Left lung (tissue), 10 donors: ENCODE results near the gene CRACDL. TPM values are rescaled to one million over a fixed set of nuclear protein-coding genes. Genes with fewer than 3 reads are reported as not detected.

Experiments used
- ATAC-seq: fragments of 200-7000 bp; cut with Tn5 transposase; one replicate; pipeline ENCODE4 v1.9.1; 2020; ENCODE audit warnings: moderate library complexity
- DNase-seq, 4 donors: peaks; one replicate each; pipeline ENCODE4 v3.0.0-alpha.2; 2013 to 2020
- H3K27ac ChIP-seq, 2 donors: fragments of 200-600 bp; sonication (generic) in 1 of 2; one replicate each; pipeline versions ENCODE4 v1.5.0 to v1.8.0; 2020 to 2021
- H3K27me3 ChIP-seq, 2 donors: fragments of 200-600 bp; sonication (generic) in 1 of 2; one replicate each; pipeline versions ENCODE4 v1.5.0 to v1.8.0; 2020 to 2021
- H3K36me3 ChIP-seq, 2 donors: fragments of 200-600 bp; sonication (generic) in 1 of 2; one replicate each; pipeline versions ENCODE4 v1.5.0 to v1.8.0; 2020 to 2021
- H3K4me1 ChIP-seq, 2 donors: fragments of 200-600 bp; one replicate each; pipeline ENCODE4 v1.8.0; 2021
- H3K4me3 ChIP-seq, 2 donors: fragments of 200-600 bp; sonication (generic) in 1 of 2; one replicate each; pipeline versions ENCODE4 v1.5.0 to v1.8.0; 2020 to 2021; ENCODE audit warnings: mild to moderate bottlenecking in 1 of 2
- H3K9me3 ChIP-seq, 2 donors: fragments of 200-600 bp; sonication (generic) in 1 of 2; one replicate each; pipeline versions ENCODE4 v1.5.0 to v1.8.0; 2020 to 2021
- intact Hi-C, 2 donors: fragments of 100-400 bp; cut with DNase I; formaldehyde crosslinking; loops; one replicate each; pipeline versions ENCODE4 v1.11.2 to v1.14.2; 2022
- polyA plus RNA-seq, 6 donors: library from polyadenylated mRNA; unstranded; fragments of 120-200 nt; gene quantifications; one replicate each; pipeline ENCODE4 v1.2.1, GENCODE V29; 2013; ENCODE audit not compliant: insufficient read length in 6 of 6
- total RNA-seq, 2 donors: library from RNA; stranded (reverse); fragmentation: NEBNext Ultra II Directional; extraction: Animal tissue kit (Norgen Biotek cat#: 25700); gene quantifications; one replicate each; pipeline ENCODE4 v1.2.1, GENCODE V29; 2021
- TF ChIP-seq, protein P1 (sequence below), 2 donors: fragments of 200-600 bp; sonication (generic) in 1 of 2; IDR thresholded peaks; one replicate each; pipeline versions ENCODE4 v1.5.0 to v1.8.0; 2021; ENCODE audit warnings: antibody characterized with exemption in 2 of 2
- donor health status: DM: no; HTN: yes; CAD: no.
- donor health status: DM: no; HTN: no; CAD: no.

Gene CRACDL
- total and polyA plus RNA-seq, 8 donors, result 4.0 to 15.2 (median 6.0) TPM

DNA sequence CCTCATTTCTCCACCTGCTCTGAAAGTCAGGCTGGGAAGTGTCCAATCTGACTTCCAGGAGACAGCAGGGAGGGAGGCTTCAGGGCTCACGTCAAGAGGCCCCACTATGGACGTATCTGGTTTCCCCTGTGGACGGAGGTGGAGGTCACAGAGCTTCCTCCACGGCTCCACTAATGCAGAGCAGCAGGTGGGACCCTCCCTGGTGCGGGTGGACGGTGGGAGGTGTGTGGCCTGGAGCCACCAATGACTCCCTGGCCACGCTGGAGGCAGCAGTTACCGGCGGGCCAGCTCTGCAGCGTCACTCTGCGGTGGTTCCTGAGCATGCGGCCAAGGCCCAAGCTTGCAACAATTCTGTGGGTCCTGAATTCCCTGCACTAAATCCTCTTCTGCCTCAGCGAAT, 9.0 kb downstream of the CRACDL start:
- Histone ChIP-seq H3K27ac (no peak overlapping the region), H3K4me1 (no peaks in the 10 kb centered on the region), H3K36me3 (no peaks in the 10 kb centered on the region), H3K4me3 (no peak overlapping the region), H3K27me3 (peaks cover 0 to 6% of the 10 kb centered on the region in 2 donors), H3K9me3 (peaks cover 0 to 6% of the 10 kb centered on the region in 2 donors)
- DNase-seq (no peak), ATAC-seq (no peak)
- intact Hi-C loops, result no loop called here
- TF ChIP-seq, protein P1, sequence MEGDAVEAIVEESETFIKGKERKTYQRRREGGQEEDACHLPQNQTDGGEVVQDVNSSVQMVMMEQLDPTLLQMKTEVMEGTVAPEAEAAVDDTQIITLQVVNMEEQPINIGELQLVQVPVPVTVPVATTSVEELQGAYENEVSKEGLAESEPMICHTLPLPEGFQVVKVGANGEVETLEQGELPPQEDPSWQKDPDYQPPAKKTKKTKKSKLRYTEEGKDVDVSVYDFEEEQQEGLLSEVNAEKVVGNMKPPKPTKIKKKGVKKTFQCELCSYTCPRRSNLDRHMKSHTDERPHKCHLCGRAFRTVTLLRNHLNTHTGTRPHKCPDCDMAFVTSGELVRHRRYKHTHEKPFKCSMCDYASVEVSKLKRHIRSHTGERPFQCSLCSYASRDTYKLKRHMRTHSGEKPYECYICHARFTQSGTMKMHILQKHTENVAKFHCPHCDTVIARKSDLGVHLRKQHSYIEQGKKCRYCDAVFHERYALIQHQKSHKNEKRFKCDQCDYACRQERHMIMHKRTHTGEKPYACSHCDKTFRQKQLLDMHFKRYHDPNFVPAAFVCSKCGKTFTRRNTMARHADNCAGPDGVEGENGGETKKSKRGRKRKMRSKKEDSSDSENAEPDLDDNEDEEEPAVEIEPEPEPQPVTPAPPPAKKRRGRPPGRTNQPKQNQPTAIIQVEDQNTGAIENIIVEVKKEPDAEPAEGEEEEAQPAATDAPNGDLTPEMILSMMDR (IDR thresholded peaks at IDR 0.05), result no peak

DNA sequence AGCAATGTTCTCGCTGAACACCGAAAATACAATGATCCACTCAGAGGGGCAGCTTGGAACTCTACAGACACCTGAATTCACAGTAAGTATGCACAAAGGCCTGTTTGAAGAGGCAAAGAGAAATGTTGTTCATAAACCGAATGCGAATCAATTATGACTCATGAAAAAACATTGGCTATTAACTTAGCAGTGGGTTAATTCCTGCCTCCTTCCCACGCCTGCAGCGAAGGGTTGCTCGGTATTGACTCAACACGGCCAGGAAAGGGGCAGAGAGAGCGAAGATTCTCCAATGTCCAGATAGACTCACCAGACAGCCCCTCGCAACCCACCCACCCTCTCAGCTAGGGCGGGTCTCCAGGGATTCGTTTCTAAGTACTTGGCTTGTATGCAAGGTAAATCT, 9.4 kb downstream of the CRACDL start:
- DNase-seq (no peak), ATAC-seq (no peak)
- Histone ChIP-seq H3K27ac (no peak overlapping the region), H3K27me3 (peaks cover 0 to 6% of the 10 kb centered on the region in 2 donors), H3K36me3 (no peaks in the 10 kb centered on the region), H3K9me3 (peaks cover 0 to 6% of the 10 kb centered on the region in 2 donors), H3K4me3 (no peak overlapping the region), H3K4me1 (no peaks in the 10 kb centered on the region)
- intact Hi-C loops, result no loop called here
- TF ChIP-seq, protein P1 (IDR thresholded peaks at IDR 0.05), result no peak

DNA sequence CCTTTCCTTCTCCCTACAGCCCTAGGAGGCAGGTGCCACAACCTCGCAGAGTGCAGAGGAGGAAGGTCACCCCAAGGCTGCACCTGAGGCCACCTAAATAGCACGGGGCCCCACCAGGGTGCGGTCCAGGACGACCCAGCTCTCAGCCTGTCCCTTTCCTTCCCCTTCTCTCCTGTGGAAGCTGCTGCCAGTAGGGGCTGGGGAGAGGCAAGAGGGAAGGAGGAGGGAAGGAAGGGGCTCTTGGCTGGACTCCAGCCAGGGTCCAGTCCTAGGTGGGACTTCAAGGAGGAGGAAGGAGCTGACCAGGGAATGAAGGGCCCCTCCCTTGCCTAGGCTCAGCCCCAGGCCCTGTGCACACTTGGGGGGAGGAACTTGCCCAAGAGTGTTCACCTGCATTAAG, 11.1 kb downstream of the CRACDL start:
- Histone ChIP-seq H3K4me3 (no peak overlapping the region), H3K27me3 (peaks cover 0 to 14% of the 10 kb centered on the region in 2 donors), H3K27ac (no peak overlapping the region), H3K36me3 (no peaks in the 10 kb centered on the region), H3K4me1 (no peaks in the 10 kb centered on the region), H3K9me3 (peaks cover 0 to 6% of the 10 kb centered on the region in 2 donors)
- intact Hi-C loops, result no loop called here
- TF ChIP-seq, protein P1 (IDR thresholded peaks at IDR 0.05), result no peak
- DNase-seq (no peak), ATAC-seq (no peak)

DNA sequence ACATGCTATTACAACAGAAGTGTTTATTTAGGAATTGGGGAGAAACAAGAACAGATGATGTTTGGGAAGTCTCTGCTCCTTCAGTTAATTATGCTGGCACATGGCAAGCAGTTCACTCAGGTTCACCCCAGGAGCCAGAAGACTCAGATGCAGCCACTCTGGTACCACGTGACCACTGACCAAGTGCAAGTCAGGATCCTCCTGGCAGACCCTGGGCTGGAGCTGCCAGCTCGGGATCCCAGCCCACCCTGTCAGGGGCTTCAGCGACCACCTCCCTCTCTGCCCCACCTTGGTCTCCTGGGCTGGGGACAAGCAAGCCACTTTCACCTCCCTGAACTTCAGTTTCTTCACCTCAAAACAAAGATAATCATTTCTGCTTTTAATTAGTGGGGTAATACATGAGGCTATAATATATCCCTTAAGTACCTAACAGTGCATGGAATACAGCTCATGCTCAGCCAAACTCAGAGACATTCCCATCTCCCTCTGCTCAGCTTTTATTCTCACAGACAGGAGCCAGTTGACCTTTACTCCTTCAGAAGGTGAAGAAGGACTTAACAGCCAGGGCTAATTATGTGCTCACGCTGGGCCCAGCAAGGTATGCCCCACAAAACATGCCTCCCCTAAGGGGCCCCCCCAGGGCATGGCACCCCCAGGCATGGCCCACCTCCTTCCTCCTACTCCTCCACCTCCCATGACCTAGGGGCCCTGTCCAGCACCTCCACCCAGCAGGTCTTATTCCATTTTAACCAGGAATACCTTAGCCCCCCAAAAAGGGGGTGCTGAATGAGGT, 11.8 kb downstream of the CRACDL start:
- Histone ChIP-seq H3K4me3 (no peak overlapping the region), H3K4me1 (no peaks in the 10 kb centered on the region), H3K36me3 (no peaks in the 10 kb centered on the region), H3K9me3 (peaks cover 0 to 6% of the 10 kb centered on the region in 2 donors), H3K27me3 (peaks cover 0 to 14% of the 10 kb centered on the region in 2 donors), H3K27ac (no peak overlapping the region)
- ATAC-seq, result no peak
- TF ChIP-seq, protein P1 (IDR thresholded peaks at IDR 0.05), result no peak
- intact Hi-C loops, result no loop called here
- DNase-seq, result no peak

DNA sequence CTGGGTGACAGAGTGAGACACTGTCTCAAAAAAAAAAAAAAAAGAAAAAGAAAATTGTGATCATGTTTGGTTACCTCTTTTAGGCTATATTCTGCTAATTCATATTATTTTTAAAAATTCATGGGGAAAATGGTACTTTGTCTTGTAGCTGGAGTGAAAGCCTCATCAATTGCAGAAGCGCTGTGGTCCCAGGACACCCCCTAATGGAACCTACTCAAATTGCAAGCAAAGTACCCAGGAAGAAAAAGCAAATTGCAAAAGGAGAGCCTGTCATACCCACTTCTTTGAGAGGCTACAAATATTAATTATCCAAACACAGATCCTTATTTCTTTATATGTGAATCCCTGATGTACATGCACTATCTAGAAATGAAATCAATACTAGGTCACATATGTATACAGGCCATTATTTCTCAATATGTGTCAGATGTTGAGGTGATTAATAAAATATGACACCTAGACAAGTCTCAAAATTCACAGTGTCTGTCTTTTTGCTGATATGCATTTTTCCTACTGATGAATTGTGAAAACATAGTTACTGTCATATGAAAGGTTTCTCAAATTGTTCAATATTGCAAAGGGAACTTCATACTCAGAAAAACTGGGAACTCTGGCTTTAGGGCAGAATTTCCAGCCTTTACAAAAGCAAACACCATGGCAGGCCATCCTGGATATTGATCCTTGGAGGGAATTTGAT, 12.6 kb downstream of the CRACDL start:
- DNase-seq (no peak), ATAC-seq (no peak)
- no peaks in the 10 kb centered on the region for H3K36me3 ChIP-seq
- TF ChIP-seq, protein P1 (IDR thresholded peaks at IDR 0.05), result no peak
- H3K27ac ChIP-seq, result no peak overlapping the region
- peaks cover 0 to 14% of the 10 kb centered on the region in 2 donors for H3K27me3 ChIP-seq
- no peaks in the 10 kb centered on the region for H3K4me1 ChIP-seq
- H3K4me3 ChIP-seq, result no peak overlapping the region
- H3K9me3 ChIP-seq, result peaks cover 0 to 6% of the 10 kb centered on the region in 2 donors
- intact Hi-C loops, result no loop called here
